WERI-Rb-1 (cell line): ENCODE results near the gene KIFBP.
A peak's percentile ranks its signal among the peaks of the same experiment; 100 is the strongest.

Experiments
- DNase-seq: peaks from one replicate; pipeline ENCODE4 v3.0.0-alpha.2; 2020
- H3K27ac ChIP-seq: fragments of 250-450 bp; sonication (Bioruptor Pico); 2 replicates; pipeline ENCODE4 v1.5.1; 2020; ENCODE audit warnings: mild to moderate bottlenecking, moderate library complexity
- H3K27me3 ChIP-seq: fragments of 250-450 bp; sonication (Bioruptor Pico); 2 replicates; pipeline ENCODE4 v1.5.1; 2021; ENCODE audit warnings: mild to moderate bottlenecking, low read depth, moderate library complexity; ENCODE audit not compliant: insufficient read depth, severe bottlenecking
- H3K36me3 ChIP-seq: fragments of 250-450 bp; sonication (Bioruptor Pico); 2 replicates; pipeline ENCODE4 v1.5.1; 2020; ENCODE audit warnings: mild to moderate bottlenecking, moderate library complexity
- H3K4me3 ChIP-seq: 2 replicates; pipeline ENCODE4 v1.5.1; 2011; ENCODE audit warnings: low read depth, mild to moderate bottlenecking, control low read depth, low read length
- H3K9me3 ChIP-seq: fragments of 250-450 bp; sonication (Bioruptor Pico); 2 replicates; pipeline ENCODE4 v1.5.1; 2021; ENCODE audit warnings: mild to moderate bottlenecking, moderate library complexity; ENCODE audit not compliant: severe bottlenecking
- TF ChIP-seq, protein P1 (sequence below): IDR thresholded peaks from 2 replicates; pipeline ENCODE4 v1.5.1; 2011; ENCODE audit warnings: low read depth, mild to moderate bottlenecking, control low read depth, inconsistent platforms, low read length

KIFBP gene

DNA sequence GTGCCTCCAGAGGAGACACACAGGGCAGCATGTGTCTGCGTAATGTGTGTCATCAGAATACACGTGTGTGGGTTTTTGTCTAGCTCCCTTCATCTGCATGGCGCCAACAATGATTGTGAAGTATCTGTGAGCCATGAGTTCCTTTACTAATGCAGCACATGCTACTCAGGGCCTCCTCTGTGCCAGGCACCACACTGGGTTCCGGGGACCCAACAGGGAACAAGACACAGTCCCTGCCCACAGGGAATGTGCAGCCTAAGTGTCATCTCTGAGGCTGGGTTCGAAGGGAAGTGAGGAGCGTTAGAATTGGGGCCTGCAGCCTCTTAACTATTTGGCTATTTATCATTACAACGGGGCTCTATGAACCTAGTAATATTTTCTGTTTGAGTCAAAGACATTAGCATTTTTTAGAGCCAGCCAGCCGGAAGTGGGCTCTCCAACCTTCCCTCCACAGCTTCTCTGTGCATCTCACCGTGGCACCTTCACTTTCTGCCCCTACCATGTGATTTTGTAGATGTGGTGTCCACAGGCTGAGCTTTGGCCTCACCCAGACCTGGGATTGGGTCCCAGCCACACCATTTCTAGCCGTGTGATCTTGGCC, 55.4 kb downstream of the KIFBP start:
- H3K9me3 ChIP-seq: no peaks in the 10 kb centered on the region
- H3K4me3 ChIP-seq: no peak overlapping the region
- no peaks in the 10 kb centered on the region for H3K27me3 ChIP-seq
- no peak overlapping the region for H3K27ac ChIP-seq
- TF ChIP-seq, protein P1, sequence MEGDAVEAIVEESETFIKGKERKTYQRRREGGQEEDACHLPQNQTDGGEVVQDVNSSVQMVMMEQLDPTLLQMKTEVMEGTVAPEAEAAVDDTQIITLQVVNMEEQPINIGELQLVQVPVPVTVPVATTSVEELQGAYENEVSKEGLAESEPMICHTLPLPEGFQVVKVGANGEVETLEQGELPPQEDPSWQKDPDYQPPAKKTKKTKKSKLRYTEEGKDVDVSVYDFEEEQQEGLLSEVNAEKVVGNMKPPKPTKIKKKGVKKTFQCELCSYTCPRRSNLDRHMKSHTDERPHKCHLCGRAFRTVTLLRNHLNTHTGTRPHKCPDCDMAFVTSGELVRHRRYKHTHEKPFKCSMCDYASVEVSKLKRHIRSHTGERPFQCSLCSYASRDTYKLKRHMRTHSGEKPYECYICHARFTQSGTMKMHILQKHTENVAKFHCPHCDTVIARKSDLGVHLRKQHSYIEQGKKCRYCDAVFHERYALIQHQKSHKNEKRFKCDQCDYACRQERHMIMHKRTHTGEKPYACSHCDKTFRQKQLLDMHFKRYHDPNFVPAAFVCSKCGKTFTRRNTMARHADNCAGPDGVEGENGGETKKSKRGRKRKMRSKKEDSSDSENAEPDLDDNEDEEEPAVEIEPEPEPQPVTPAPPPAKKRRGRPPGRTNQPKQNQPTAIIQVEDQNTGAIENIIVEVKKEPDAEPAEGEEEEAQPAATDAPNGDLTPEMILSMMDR: no peak
- DNase-seq: no peak
- no peaks in the 10 kb centered on the region for H3K36me3 ChIP-seq

DNA sequence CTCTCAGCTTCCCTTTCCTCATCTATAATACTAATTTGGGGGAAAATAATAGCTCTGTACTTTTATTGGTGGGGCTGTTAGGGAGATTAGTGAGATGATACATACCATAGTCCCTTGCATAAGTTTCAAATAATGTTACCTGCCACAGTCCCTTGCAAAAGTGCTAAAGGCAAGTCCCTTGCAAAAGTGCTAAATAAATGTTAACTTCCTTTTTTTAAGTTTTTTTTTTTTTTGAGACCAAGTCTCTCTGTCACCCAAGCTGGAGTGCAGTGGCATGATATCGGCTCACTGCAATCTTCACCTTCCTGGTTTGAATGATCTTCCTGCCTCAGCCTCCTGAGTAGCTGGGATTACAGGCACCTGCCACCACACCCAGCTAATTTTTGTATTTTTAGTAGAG, 55.9 kb downstream of the KIFBP start:
- Histone ChIP-seq H3K4me3 (no peak overlapping the region), H3K27me3 (no peaks in the 10 kb centered on the region), H3K36me3 (no peaks in the 10 kb centered on the region), H3K9me3 (no peaks in the 10 kb centered on the region), H3K27ac (no peak overlapping the region)
- TF ChIP-seq, protein P1: no peak
- no peak for DNase-seq

DNA sequence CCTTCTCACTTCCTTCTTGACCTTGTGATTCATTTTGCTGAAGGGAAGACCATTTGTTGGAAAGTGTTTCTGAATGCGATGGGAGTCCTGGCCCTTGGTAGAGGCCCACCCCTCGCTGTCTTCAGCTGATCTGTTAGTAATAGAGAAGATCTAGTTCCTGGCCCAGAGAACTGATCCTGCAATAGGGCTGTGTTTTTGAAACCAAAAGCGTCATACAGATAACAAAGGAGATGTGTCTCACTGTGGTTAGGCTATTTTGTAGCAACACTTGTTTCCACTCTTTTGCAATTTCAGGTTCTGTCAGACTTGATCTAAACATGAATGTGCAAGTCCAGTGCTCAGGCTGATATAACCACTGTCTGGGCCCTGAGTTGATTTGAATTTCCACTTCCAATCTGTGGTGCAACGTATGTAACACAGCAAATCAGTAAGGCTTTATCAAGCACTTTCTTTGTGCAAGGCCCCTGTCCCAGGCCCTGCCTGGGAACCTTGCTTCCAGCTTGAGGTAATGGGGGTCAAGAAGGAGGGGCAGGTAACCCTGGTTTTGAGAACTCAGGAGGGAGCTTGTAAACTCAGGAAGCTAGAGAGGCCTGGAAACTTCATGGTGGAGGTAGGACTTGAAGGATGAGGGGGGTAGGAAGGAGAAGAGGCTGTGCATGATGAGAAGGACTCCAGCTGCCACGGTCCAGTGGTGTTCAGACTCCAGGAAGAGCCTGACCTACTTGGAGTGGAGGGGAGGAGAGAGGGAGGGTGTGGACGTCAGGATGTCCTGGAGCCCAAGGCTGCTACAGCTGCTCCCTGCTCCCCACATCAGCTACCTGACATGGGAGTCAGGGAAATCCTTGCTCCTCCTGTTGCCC, 57.1 kb downstream of the KIFBP start:
- Histone ChIP-seq H3K4me3 (no peak overlapping the region), H3K27ac (no peak overlapping the region), H3K27me3 (no peaks in the 10 kb centered on the region), H3K36me3 (no peaks in the 10 kb centered on the region), H3K9me3 (no peaks in the 10 kb centered on the region)
- no peak for DNase-seq
- TF ChIP-seq, protein P1: no peak

- Histone ChIP-seq H3K36me3 (no peaks in the 10 kb centered on the region), H3K27ac (no peak overlapping the region), H3K4me3 (no peak overlapping the region), H3K9me3 (no peaks in the 10 kb centered on the region), H3K27me3 (no peaks in the 10 kb centered on the region)
- no peak for DNase-seq
- TF ChIP-seq, protein P1: no peak
Observed at GRCh38 chr10:69047111-69047832, 58.7 kb downstream of the KIFBP start.

DNA sequence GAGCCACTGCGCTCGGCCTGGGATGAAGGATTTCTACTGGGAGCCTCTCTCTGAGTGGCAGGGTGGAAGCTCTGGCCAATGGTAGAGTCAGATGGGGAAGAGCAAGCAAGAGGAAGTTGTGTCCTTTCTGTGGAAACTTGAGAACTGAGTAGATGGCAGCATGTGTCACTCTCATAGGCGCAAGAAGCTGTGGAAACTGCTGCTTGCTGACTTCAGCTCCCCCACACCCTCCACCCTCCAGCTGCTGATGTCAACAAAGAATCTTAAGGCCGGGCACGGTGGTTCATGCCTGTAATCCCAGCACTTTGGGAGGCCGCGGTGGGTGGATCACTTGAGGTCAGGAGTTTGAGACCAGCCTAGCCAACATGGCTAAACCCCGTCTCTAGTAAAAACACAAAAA, 59.5 kb downstream of the KIFBP start:
- H3K36me3 ChIP-seq: no peaks in the 10 kb centered on the region
- no peaks in the 10 kb centered on the region for H3K27me3 ChIP-seq
- peak; percentile 40 for DNase-seq
- no peak overlapping the region for H3K27ac ChIP-seq
- H3K4me3 ChIP-seq: no peak overlapping the region
- TF ChIP-seq, protein P1: no peak
- no peaks in the 10 kb centered on the region for H3K9me3 ChIP-seq
